GM21526 (cell line): ENCODE data around the gene USP3.

ENCODE experiments used
- ATAC-seq: cut with Tn5 transposase; IDR thresholded peaks from one replicate; pipeline ENCODE4 v1.9.1; 2021; ENCODE audit warnings: moderate library complexity; ENCODE audit not compliant: unreplicated experiment, low FRiP score

USP3 gene

DNA sequence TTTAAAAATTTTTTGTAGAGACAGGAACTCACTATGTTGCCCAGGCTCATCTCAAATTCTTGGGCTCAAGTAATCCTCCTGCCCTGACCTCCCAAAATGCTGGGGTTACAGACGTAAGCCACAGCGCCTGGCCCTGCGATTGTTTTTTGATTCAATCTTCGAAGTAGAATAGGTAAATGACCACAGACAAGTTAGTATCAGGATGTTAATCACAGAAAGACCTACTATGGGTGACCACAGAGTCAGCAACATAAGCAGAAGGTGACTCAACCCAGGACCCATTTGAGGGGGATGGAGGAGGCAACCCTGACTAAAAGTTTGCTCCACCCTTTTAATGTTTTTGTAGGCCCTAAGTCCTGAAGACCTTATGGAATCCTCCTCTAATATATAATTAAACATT lies 10.0 kb upstream of the USP3 start:
- ATAC-seq, result no peak

DNA sequence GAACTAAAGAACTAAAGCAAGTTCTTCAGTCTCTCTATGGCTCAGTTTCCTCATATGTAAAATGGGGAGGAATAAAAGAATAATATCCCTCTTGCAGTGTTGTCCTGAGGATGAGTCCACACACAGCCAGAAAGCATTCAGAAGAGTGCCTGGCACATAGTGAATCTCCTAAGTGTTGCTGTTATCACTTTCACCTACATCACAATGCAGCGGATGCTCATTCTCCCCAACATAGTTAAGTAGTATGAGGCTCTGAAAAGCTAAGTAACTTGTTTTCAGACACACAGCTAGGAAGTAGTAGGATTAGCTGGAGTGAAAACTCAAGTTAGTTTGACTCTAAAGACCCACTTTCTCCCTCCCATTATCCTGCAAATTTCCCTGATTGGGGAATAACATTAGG lies 9.1 kb upstream of the USP3 start:
- ATAC-seq, result no peak

DNA sequence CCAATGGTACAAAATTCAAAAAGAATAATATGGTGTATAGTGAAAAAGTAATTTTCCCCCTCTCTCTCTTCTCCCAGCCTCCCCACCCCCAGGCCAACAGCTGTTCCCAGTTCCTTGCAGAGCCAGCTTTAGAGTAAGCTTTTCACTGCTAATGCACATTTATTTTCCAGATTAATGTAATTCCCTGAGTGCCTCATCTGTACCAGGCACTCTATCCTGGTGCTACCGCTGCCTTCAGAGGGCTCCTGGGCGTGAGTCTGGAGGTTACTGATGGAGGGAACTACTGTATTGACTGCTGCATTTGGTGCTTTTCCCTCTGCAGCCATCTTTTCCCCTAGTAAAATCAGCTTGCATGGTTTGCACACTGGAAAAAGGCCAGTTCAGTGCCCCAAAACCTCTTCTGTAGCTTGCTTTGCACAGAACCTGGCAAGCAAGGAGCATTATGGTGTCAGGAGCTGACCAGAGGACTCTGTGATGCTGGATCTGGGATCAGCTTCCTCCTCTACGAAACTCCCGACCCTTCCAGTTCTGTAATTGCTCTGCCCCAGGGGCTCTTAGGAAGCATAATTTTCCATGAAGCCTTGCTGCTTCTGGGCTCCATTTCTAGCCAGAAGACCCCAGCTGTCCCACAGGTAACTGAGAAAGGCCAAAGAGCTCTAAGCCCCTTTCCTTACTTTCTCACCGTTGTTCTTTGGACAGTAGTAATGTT lies 8.5 kb upstream of the USP3 start:
- ATAC-seq, result no peak

DNA sequence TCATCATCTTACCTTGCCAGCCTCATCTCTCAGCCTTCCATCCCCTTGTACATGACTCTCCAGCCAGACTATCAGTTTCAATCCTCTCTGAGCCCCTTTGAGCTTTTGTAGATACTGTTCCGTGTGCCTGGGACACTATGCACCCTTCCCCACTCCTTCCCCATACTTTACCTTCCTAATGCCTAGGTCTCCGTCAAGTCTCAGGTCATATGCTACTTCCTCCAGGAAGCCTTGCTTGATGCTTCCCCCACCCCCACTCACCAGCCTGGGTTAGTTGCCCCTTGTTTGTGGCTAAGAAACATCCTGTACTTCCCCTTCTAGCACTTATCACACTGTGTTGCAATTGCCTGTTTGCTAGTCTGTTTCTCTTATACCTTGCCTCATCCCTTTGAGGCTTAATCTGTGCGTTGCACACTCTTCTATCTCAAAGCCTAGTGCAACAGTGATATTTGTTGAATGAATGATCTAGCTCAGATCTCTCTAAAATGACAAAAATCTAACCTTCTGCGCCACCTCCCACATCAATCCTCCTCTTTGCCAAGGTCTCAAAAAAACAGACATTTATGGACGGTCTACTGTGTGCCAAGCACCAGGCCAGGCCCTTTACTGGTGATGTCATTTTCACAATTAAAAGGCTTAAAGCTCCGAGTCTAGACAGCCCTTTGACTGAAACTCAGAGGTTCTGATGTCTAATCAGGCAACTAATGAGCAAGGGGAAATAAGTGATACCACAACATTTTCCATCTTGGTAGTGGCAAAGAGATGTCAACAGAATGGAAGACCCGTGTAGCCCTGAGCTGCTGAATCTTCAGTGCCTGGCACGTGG lies 6.5 kb upstream of the USP3 start:
- ATAC-seq, result no peak

DNA sequence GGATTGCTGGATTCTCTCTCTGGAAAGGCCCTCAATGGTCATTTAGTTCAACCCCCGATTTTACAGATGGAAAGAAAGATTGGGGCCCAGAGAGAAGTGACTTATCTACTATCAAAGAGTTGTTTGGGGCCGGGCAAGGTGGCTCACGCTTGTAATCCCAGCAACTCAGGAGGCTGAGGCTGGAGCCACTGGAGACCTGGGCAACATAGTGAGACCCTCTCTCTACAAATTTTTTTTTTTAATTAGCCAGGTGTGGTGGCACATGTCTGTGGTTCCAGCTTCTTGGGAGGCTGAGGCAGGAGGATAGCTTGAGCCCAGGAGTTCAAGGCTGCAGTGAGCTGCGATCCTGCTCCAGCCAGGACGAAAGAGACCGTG lies 5.2 kb upstream of the USP3 start:
- no peak for ATAC-seq

DNA sequence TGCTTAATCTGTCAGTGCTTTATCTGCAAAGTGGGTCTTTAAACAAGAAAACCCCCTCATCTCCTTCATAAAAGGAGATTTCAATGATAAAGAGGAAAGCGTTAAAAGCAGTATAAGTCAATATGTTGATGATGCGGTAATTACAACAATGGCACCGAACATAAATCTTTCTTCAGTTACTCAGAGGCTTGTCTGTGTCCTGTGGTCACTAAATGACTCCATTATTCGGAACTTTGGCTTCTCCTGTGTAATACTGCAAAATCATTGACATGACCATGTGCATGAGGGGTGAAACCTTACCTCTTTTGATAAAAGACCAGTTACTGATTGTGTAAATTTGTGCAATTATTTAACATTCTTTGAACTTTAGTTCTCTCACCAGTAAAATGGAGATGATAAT lies 4.8 kb upstream of the USP3 start:
- ATAC-seq, result no peak

DNA sequence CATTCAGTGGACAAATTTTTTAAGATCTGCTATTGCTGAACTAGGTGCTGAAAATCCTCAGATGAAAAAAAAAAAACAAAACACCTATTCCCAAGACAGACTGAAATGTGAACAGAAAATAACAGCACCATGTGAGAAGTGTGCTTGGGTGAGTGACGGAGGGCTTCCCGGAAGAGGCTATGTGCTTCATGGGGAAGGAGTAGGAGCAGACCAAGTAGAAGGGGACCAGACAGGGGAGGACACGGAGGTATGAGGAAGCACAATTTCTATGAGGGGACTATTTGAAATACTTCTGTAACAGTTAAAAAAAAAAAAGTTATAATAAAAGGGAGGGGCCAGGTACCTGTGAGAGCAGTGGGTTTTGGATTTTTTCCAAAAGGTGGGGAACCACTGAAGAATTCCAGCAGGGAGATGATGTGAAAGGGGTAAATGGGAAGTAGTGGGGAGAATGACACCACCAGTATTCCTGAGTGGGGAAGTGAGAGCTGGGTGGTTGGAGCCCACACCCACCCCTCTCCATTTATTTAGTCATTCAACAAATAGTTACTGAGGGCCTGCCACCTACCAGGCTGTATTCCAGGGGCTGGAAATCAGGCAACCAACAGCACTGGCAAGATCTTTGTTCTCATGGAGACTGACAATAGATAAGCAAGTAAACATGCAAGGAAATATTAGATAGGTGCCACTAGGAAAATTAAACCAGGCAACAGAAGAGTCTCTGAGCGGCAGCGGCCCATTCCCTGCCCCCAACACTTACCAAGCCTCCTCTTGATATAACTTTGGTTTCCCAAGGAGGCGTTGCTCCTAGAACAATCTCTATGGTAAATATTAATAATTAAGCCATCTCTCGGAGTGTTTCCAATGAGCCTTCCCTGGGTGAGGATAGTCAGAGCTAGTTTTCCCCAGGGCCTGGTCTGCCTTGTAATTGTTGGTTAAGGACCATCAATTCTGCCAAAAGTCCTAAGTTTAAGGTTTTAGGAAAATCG lies 3.8 kb upstream of the USP3 start:
- no peak for ATAC-seq

DNA sequence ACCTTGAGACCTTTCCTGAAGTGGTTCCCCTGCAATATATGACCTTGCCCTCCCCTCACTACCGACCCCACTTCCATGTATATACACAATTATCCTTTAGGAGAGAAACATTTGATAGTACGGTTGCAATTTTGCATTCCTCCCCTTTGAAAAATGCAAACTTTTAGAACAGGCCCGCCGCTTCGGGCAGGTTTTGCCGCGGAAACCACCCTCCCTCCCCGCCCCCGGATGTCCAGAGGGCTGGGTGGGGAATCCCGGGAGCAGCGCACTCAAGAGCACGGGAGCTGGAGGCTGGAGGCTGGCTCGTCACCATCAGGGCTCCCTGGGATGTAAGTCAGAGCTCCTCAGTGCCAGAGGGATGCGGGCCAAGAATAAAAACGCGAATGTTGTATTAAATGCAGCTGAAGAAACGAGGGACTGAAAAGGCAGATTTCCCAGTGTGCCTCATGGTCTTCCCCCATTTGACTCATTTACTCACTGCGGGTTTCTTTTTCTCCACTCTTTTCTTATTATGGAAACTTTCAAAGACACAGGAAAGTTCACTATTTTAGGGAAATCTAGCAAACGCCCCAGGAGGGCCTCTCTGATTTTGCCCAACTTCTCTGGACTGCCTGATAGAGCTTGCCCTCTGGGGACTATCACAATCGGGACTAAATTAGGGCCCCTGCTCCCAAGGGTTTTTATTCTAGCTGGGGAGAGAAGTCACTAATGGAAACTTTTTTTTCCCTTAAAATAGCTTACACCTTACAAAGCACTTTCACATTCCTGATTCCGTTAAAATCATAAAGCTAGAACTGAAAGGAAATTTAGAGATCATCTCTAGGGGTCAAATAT lies 2.9 kb upstream of the USP3 start:
- no peak for ATAC-seq

DNA sequence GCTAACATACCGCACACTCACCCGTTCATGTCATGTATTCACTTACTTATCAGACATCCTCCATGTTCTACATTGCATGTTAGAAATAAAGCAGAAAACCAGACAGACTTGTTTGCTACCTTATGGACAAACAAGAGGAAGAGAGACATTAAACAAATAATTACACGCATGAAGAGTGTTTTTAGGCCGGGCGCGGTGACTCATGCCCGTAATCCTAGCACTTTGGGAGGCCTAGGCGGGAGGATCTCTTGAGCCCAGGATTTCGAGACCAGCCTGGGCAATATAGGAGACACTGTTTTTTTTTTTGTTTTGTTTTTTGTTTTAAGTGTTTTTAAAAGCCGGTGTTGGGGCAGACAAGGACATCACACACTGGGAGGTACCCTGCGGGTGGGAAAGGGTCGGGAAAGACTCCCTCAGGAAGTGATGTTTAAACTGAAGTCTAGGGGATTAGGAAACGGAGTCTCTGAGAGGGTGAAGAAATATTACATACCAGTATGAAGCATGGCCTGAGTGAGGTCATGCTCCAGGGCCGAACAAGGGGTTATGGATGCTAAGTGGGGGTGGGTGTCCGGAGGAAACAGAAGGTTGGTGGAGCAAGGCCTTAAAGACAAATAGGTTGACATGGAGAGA lies 2.1 kb upstream of the USP3 start:
- ATAC-seq, result no peak

DNA sequence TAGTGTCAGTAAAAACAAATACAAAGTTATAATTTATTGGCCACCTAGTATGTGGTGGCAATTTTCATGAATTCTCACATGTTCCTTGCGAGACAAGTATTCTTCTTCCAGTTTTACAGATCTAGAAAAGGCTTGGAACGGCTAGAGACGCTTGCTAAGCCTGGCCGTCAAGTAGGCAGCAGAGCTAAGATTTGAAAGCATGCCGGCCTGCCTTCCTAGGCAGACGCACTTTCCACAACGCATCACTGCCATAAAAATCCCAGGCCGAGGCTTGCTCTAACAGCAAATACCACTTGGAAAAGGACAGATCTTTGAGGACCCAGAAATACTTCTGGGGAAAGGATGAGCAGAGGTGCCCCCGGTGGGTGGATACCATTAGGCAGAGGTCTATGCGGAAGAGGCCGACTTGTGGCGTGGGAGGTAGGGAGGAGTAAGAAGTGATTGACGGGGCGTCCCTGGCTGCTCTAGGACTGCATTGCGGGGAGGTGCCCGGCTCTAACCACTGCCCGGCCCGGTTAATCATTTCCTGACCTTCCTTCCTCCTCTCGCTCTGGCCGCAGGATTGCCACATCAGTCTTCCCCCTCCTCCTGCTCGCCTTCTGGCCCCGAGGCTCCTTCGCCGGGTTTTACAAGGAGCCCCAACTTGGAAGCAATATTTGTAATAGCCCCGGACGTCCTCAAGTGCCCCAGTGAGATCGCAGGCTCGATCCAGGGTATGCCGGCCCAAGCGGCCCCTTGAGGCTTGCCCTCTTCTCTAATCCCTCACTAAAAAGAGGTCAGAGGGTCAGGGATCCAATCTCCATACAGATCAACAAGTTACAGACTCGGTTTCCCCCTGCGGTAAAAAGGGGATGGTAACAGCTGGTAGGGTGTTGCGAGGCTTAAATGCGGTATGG lies 1.3 kb upstream of the USP3 start:
- peak; percentile 49 for ATAC-seq

DNA sequence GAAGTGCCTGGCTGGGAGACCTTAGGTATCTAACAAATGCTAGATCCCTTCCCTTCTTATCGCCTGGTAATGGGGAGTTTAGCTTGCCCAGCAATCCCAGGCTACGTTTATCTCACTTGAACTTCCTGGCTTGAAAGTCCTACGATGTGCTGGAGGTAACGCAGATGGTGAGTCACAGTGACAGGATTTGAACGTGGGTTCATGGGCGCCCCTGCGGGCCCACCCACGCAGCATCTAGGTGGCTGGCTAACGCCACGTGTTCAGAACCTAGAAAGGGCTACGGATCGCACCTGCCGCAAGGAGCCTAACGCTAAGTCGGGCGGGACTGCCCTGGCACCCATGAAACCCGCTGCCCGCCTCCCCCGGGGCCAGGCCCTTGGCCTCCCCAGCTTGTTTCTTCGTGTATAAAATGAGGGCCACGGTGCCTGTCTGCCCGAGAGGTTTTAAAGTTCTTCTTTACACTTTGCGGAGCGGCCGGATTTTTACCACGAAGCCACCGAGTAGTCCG lies 600 bp upstream of the USP3 start:
- ATAC-seq, result peak; percentile 28

DNA sequence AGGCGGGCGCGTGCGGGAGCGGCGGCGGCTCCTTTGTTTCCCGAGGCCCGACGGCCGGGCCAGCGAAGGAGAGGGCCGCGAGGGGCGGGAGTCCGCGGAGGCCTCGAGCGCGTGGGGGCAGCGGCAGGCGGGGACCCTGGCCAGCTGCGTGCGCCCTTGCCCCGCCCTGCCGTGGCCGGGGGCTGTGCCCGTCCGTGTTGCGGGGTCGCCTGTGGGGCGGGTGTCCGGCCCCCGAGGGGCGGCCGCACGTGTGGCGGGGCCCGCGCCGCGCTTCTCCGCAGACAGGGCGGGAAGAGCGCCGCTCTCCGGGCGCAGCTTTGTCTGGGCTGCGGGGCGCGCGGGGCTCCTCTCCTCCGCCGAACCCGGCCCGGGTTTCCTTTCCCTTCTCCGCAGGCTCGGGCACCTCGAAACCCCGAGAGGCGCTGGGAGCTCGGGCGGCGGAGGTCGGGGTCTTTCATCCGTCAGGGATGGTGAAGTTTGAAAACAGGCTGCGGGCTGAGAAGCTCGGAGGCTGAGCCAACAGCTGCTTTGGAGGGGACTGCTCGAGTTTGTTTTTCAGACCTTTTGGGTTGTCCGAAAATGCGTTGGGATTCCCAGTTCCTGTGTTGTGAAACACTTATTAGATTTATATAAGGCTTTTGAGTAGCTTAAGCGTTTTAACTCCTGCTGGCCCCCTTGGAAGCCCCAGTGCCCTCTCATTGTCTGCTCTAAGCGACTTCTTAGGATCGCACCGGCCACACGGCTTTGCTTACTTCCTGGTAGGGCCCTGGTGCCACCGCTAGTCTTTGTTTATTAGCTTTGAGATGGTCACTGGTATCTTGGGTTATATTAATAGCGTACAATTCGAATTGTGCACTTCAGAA lies 817 bp downstream of the USP3 start:
- ATAC-seq, result peak; percentile 8

DNA sequence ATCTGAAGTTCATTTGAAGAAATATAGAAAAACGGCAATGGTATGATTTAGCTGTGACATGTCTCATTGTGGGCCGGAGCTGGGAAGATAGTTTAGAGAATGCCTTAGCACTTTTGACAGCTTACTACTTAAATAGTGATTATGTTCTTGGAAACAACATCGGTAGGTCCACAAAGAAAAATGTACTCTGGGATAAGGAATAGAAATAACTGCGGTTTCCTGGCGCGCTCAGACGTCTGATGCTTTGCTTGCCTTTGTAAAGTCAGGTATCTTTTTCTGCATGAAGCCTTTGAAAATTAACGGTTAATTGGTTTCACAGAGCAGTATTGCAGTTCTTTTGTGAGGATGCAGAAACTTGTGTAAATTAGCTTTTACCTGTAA lies 1.4 kb downstream of the USP3 start:
- no peak for ATAC-seq

DNA sequence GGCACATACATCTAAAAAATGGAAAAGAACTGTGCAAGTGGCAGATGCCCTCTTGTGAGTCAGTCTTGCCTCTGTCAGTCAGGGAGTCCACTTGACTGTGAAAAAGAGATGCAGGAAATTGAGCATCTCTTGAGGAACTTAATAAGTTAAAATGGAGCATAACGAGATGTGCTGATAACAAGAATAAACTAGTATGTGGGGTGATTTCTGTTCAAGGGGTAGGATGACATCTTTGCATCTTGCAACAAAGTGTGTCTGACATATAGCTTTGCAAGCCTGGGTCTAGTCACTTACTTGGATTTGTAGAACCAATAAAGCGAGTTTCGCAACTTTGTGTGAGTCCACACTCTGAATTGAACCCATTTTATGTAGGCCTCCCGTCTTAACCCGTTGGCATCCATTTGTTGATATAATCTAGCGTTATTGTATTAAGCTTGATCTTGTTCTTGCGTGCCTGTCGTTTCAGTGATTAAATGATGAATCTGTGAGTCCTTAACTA lies 2.2 kb downstream of the USP3 start:
- ATAC-seq, result no peak

DNA sequence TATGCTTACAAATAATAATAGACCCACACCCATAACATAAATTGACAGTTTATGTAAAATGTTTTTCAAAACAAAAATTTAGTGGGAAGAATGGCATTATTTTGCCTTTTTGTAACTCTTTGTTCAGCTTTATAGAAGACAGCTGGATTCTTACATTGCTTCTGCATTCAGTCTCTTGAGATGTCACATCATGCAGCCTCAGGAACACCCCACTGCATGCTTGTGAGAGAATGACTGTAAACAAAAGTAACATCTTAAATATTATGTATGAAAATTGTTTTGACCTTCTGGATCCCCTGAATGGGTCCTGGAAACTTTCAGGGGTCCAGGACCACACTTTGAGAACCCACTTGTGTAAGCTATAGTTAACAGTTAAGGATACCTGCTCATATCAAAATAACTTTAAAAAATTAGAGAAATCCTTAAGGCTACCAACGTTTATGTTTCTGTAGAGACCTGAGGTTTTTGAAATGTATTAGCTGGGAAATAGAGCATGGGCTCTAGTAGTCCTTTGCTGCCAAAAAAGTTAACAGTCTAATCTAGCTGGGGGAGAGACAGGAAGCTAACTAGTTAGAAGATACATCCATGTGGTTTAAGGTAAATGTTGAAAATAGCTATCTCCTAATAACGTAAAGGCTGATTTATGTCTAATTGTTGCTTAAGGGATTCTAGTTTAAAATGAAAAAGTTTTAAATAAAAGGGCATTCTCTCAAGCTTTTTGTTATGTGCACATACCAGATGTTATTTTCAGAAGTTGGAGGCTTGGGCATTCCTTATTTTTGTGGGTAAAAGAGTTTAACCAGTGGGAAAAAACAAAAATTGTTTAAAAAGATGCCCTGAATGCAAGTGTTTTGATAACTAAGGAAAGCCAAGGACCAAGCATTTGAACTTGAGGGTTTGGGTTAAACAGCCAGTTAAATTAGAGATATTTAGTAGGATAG lies 3.8 kb downstream of the USP3 start:
- no peak for ATAC-seq
